CD4-positive, CD25-positive, alpha-beta regulatory T cell (primary cell): ENCODE measurements around the gene MICALL2. TPM values are rescaled to one million over a fixed set of nuclear protein-coding genes. Genes with fewer than 3 reads are reported as not detected.

Experiments used
- ATAC-seq, 2 donors: fragments of 150-1000 bp; cut with Tn5 transposase; one replicate each; pipeline ENCODE4 v1.10.0; 2021; ENCODE audit warnings: low read depth in 2 of 2, moderate number of reproducible peaks in 2 of 2, moderate library complexity in 1 of 2
- DNase-seq, 3 donors: peaks; one replicate each; pipeline versions ENCODE4 v3.0.0 to v3.0.0-alpha.2; 2012 to 2022; ENCODE audit warnings: mixed read lengths in 1 of 3
- H3K27ac ChIP-seq: one replicate; pipeline ENCODE4 v1.7.0; 2013; ENCODE audit warnings: mild to moderate bottlenecking, low read length; ENCODE audit not compliant: insufficient read depth, poor library complexity, severe bottlenecking
- H3K27me3 ChIP-seq: one replicate; pipeline ENCODE4 v1.7.0; 2013; ENCODE audit warnings: low read length; ENCODE audit not compliant: control insufficient read depth, insufficient read depth
- H3K36me3 ChIP-seq: one replicate; pipeline ENCODE4 v1.7.0; 2013; ENCODE audit warnings: mild to moderate bottlenecking, low read length, moderate library complexity; ENCODE audit not compliant: control insufficient read depth, insufficient read depth
- H3K4me1 ChIP-seq: 2 replicates; pipeline ENCODE4 v1.7.0; 2013; ENCODE audit warnings: mild to moderate bottlenecking, low read length; ENCODE audit not compliant: insufficient read depth, control insufficient read depth, poor library complexity, severe bottlenecking
- H3K4me3 ChIP-seq: one replicate; pipeline ENCODE4 v1.7.0; 2013; ENCODE audit warnings: low read depth, mild to moderate bottlenecking, low read length, moderate library complexity
- H3K9me3 ChIP-seq, 2 experiments: 1 replicate in 1 of 2; 2 replicates in 1 of 2; pipeline ENCODE4 v1.7.0; 2013; ENCODE audit warnings: low read length in 2 of 2, mild to moderate bottlenecking in 1 of 2, moderate library complexity in 1 of 2; ENCODE audit not compliant: control insufficient read depth in 2 of 2
- H3K27ac Mint-ChIP-seq, 3 donors: one replicate each; pipeline ENCODE4 v1.8.0; 2020 to 2022; ENCODE audit warnings: mild to moderate bottlenecking in 3 of 3, mixed read lengths in 3 of 3, moderate library complexity in 2 of 3
- H3K27me3 Mint-ChIP-seq: one replicate; pipeline ENCODE4 v1.8.0; 2022; ENCODE audit warnings: mild to moderate bottlenecking, mixed read lengths
- H3K36me3 Mint-ChIP-seq: one replicate; pipeline ENCODE4 v1.8.0; 2020; ENCODE audit warnings: mixed read lengths
- H3K4me1 Mint-ChIP-seq, 4 donors: one replicate each; pipeline ENCODE4 v1.8.0; 2020 to 2022; ENCODE audit warnings: mixed read lengths in 4 of 4, mild to moderate bottlenecking in 1 of 4
- H3K4me3 Mint-ChIP-seq, 4 donors: one replicate each; pipeline ENCODE4 v1.8.0; 2020 to 2022; ENCODE audit warnings: mild to moderate bottlenecking in 4 of 4, mixed read lengths in 4 of 4, moderate library complexity in 3 of 4
- H3K9me3 Mint-ChIP-seq, 7 donors: one replicate each; pipeline ENCODE4 v1.8.0; 2020 to 2022; ENCODE audit warnings: mixed read lengths in 7 of 7, mild to moderate bottlenecking in 3 of 7, moderate library complexity in 2 of 7
- polyA plus RNA-seq, 4 donors: library from polyadenylated mRNA; unstranded; fragments of 300-500 nt; fragmentation: Illumina TruSeq; gene quantifications; one replicate each; pipeline ENCODE4 v1.2.3, GENCODE V29; 2021
- total RNA-seq: library from RNA; stranded (reverse); gene quantifications from one replicate; pipeline ENCODE4 v1.2.3, GENCODE V29; 2022

Gene MICALL2
- total and polyA plus RNA-seq, 5 donors from 2014 or later = 0.14 to 3.3 (median 0.27) TPM; not detected in 1

DNA sequence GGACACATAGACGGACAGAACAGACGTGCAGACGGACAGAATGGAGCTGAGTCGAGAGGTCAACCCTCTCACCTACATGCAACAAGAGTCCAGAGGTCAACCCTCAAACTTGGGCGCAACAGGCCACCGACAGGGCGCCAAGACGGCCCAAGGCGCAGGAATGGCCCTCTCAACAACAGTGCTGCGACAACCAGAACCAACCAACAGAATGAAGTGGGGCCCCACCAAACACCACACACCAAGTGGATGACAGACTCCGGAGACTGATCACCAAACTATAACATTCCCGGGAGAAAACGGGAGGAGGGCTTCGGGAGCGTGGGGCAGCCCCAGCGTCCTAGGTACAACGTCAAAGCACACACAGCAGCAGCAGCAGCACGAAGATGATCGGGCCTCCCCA is 31.6 kb upstream of the MICALL2 start:
- H3K36me3 ChIP-seq = peaks cover 66% of the 10 kb centered on the region
- no peak for ATAC-seq
- no peak overlapping the region for H3K4me3 ChIP-seq
- Mint-ChIP-seq H3K4me3 (no peak overlapping the region), H3K9me3 (no peaks in the 10 kb centered on the region), H3K27ac (no peak overlapping the region), H3K27me3 (no peaks in the 10 kb centered on the region), H3K36me3 (peaks cover 27% of the 10 kb centered on the region), H3K4me1 (peaks cover 0 to 4% (median 1%) of the 10 kb centered on the region in 4 donors)
- no peaks in the 10 kb centered on the region for H3K4me1 ChIP-seq
- no peaks in the 10 kb centered on the region for H3K9me3 ChIP-seq
- no peak for DNase-seq
- no peak overlapping the region for H3K27ac ChIP-seq
- no peaks in the 10 kb centered on the region for H3K27me3 ChIP-seq

DNA sequence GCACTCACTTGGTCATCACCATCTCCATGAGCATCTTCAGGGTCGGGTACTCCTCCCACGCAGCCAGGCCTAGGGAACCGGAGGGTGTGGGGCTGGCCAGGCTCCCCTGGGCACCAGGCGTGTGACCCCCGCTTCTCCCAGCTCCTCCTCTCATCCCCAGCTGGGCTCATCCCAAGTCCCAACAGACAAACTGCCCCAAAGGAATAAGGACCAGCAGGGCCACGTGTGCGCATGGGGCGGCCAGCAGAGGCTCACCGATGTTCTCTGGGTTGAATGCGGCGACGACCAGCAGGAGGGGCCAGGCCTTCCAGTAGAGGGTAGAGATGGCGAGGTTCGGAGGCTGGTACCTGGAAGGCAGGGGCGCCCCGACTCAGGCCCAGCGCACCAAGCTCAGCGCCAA is 30.1 kb upstream of the MICALL2 start:
- Mint-ChIP-seq H3K4me1 (peaks cover 0 to 4% (median 1%) of the 10 kb centered on the region in 4 donors), H3K27me3 (no peaks in the 10 kb centered on the region), H3K36me3 (peaks cover 29% of the 10 kb centered on the region), H3K27ac (no peak overlapping the region), H3K9me3 (no peaks in the 10 kb centered on the region), H3K4me3 (no peak overlapping the region)
- Histone ChIP-seq H3K4me3 (no peak overlapping the region), H3K27ac (no peak overlapping the region), H3K27me3 (no peaks in the 10 kb centered on the region), H3K36me3 (peaks cover 66% of the 10 kb centered on the region), H3K4me1 (no peaks in the 10 kb centered on the region), H3K9me3 (no peaks in the 10 kb centered on the region)
- DNase-seq (no peak), ATAC-seq (no peak)

DNA sequence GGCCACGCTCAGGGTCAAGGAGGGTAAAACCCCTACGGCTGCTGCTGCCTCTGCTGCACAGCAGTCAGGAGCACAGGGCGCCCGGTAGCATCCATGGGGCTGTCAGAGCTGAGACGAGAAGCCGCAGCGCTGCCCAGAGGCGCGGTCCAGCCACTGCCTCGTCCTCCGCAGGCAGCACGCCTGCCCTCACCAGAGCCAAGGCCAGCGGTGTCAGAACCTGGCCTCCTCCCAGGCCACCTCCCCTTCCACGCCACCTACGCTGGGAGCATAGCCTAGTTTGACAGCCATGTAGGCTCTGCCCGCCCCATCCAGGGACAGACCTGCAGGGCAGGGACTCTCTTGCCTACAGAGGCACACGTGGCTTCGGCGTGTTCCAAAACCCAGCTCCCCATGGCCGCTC is 28.7 kb upstream of the MICALL2 start:
- Mint-ChIP-seq H3K4me1 (peaks cover 0 to 4% (median 1%) of the 10 kb centered on the region in 4 donors), H3K36me3 (peaks cover 29% of the 10 kb centered on the region), H3K4me3 (no peak overlapping the region), H3K27me3 (no peaks in the 10 kb centered on the region), H3K27ac (no peak overlapping the region), H3K9me3 (no peaks in the 10 kb centered on the region)
- H3K4me3 ChIP-seq = no peak overlapping the region
- no peaks in the 10 kb centered on the region for H3K27me3 ChIP-seq
- ATAC-seq (no peak), DNase-seq (no peak)
- H3K9me3 ChIP-seq = no peaks in the 10 kb centered on the region
- H3K4me1 ChIP-seq = no peaks in the 10 kb centered on the region
- no peak overlapping the region for H3K27ac ChIP-seq
- H3K36me3 ChIP-seq = peaks cover 66% of the 10 kb centered on the region

DNA sequence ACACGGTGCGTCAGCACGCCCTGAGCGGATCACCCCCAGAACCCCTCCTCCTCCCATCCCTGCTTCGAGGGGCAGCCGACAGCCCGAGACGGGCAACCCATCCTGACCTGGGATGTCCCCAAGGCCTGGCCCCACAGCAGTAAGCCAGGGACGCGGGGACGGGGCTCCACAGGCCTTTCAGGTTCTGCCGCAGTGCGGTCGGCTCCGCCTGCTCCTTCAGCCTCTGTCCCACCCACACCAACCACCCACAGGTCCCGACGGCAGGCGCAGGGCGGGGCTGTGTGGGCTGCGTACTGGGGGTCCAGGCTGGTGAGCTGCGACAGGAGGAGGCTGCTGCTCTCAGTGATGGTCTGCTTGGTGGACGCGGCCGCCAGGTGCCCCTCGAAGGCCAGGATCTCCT is 28.2 kb upstream of the MICALL2 start:
- peaks cover 70% of the 10 kb centered on the region for H3K36me3 ChIP-seq
- ATAC-seq (no peak), DNase-seq (no peak)
- no peaks in the 10 kb centered on the region for H3K9me3 ChIP-seq
- H3K27ac Mint-ChIP-seq = no peak overlapping the region
- no peaks in the 10 kb centered on the region for H3K27me3 Mint-ChIP-seq
- no peak overlapping the region for H3K27ac ChIP-seq
- H3K4me3 ChIP-seq = no peak overlapping the region
- H3K27me3 ChIP-seq = no peaks in the 10 kb centered on the region
- no peak overlapping the region for H3K4me3 Mint-ChIP-seq
- peaks cover 0 to 3% (median 1%) of the 10 kb centered on the region in 4 donors for H3K4me1 Mint-ChIP-seq
- H3K9me3 Mint-ChIP-seq = no peaks in the 10 kb centered on the region
- peaks cover 27% of the 10 kb centered on the region for H3K36me3 Mint-ChIP-seq
- no peaks in the 10 kb centered on the region for H3K4me1 ChIP-seq

DNA sequence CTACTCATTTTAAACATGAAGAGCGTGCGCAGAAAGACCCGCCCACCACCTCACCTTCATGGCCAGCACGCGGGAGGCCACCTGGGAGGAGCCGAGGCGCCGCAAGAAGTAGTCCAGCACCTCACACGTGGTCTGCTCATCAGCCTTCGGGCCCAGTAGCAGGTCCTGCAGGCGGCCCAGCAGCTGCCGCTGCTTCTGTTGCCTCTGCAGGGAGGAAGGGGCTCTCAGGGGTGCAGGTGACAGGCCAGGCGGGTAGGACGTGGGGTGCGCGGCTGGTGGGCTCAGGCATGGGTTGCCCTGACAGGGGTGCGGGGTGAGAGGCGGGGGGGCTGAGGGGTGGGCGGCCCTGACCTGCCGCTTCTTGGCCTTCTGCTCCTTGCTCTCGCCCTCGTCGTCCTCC is 27.3 kb upstream of the MICALL2 start:
- ATAC-seq = no peak
- H3K36me3 Mint-ChIP-seq = peaks cover 18% of the 10 kb centered on the region
- no peaks in the 10 kb centered on the region for H3K27me3 ChIP-seq

DNA sequence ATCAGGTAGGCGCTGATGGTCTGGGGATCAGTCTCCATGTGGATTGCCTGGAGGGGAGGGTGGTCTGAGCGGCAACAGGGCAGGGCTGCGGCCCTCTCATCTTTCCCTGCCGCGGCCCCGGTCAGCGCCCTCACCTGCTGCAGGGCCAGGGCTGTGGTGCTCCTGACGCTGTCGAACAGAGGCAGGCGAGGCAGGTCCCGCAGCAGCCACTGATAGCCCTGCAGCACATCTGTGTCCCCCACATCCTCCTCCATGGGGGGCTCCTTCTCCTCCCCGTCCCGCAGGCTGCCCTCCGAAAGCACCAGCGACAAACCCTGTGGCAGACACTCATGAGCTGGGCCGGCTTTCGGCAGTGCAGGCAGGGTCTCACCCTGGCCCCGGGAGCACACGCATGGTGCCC is 25.9 kb upstream of the MICALL2 start:
- H3K36me3 Mint-ChIP-seq = peaks cover 9% of the 10 kb centered on the region
- H3K27ac ChIP-seq = no peak overlapping the region
- H3K27me3 Mint-ChIP-seq = no peaks in the 10 kb centered on the region
- H3K27me3 ChIP-seq = no peaks in the 10 kb centered on the region
- ATAC-seq = no peak
- no peak overlapping the region for H3K4me3 ChIP-seq
- no peak for DNase-seq
- no peaks in the 10 kb centered on the region for H3K4me1 ChIP-seq
- H3K9me3 ChIP-seq = no peaks in the 10 kb centered on the region
- peaks cover 0 to 3% (median 0%) of the 10 kb centered on the region in 4 donors for H3K4me1 Mint-ChIP-seq
- peaks cover 52% of the 10 kb centered on the region for H3K36me3 ChIP-seq
- peak overlapping the region in 1 of 3 donors; percentile 43 for H3K27ac Mint-ChIP-seq
- H3K9me3 Mint-ChIP-seq = no peaks in the 10 kb centered on the region
- H3K4me3 Mint-ChIP-seq = no peak overlapping the region

More for the DNA sequence above, 27.3 kb upstream of the MICALL2 start:
- Mint-ChIP-seq H3K4me3 (no peak overlapping the region), H3K9me3 (no peaks in the 10 kb centered on the region), H3K27me3 (no peaks in the 10 kb centered on the region), H3K4me1 (peaks cover 0 to 3% (median under 1%) of the 10 kb centered on the region in 4 donors), H3K27ac (no peak overlapping the region)
- no peak for DNase-seq
- H3K36me3 ChIP-seq = peaks cover 62% of the 10 kb centered on the region
- H3K9me3 ChIP-seq = no peaks in the 10 kb centered on the region
- no peak overlapping the region for H3K4me3 ChIP-seq
- no peak overlapping the region for H3K27ac ChIP-seq
- H3K4me1 ChIP-seq = no peaks in the 10 kb centered on the region

DNA sequence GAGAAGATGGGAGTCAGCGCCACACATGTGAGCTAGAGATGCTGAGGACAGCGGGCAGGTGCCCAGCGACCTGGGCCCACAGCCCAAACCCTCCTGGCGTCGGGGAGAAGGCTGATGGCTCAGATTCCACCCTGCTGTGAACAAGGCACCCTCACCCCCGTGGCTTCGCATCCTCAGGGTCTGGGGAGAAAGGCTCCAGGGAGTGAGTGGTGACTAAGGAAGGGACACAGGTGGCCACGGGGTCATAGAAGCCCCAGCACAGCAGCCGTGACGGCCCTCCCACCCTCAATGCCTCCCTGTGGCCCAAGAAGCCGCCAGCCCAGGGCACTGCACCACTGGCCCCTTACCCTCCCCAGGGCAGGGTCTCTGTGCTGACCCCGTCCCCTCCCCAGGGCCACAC is 25.3 kb upstream of the MICALL2 start:
- Histone ChIP-seq H3K9me3 (no peaks in the 10 kb centered on the region), H3K4me3 (no peak overlapping the region), H3K36me3 (peaks cover 53% of the 10 kb centered on the region), H3K27ac (no peak overlapping the region), H3K27me3 (no peaks in the 10 kb centered on the region), H3K4me1 (no peaks in the 10 kb centered on the region)
- ATAC-seq (no peak), DNase-seq (no peak)
- Mint-ChIP-seq H3K4me3 (no peak overlapping the region), H3K9me3 (no peaks in the 10 kb centered on the region), H3K27ac (no peak overlapping the region), H3K4me1 (peaks cover 0 to 3% (median 0%) of the 10 kb centered on the region in 4 donors), H3K36me3 (peaks cover 9% of the 10 kb centered on the region), H3K27me3 (no peaks in the 10 kb centered on the region)

DNA sequence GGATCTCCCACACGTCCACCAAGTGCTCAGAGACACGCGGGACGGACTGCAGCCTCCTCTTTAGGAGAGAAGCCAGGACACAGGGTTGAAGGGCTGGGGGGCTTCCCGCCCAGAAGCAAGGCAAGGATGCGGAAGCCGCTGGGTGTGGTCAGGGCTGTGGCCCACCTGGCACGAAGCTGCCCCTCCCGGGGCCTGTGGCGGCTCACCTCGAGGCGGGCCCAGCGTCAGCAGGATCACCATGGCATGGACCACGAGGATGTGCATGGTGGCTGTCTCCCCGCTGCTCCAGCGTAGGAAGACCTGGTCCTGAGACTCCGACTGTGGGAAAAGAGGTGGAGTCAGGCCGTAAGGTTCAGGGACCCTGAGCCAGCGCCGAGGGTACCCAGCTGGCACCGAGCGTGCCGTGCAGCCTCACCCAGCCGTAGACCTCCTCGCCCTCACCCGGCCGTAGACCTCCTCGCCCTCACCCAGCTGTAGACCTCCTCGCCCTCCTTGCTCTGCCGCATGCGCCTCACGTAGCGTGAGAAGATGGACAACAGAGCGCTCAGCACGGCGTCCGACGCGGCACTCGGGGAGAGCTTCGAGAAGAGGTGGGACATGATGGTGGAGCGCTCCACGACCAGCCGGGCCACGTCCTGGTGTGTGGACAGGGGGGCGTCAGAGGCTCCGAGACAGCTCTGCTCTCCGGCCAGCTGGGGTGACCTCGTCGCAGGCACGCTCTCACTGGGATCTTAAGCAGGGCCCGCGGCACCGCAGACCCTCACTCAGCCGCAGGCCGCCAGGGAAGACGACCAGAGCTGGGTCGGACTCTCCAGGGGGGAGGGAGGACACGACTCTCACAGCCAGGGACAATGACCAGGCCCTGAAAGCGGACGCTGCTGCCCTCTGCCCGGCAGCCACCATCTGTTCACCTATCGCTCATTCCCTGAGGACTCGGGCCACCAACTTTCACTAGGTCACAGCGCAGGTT is 24.6 kb upstream of the MICALL2 start:
- H3K27me3 Mint-ChIP-seq = no peaks in the 10 kb centered on the region
- peaks cover 48% of the 10 kb centered on the region for H3K36me3 ChIP-seq
- no peak overlapping the region for H3K27ac ChIP-seq
- peaks cover 9% of the 10 kb centered on the region for H3K36me3 Mint-ChIP-seq
- no peaks in the 10 kb centered on the region for H3K9me3 ChIP-seq
- no peak overlapping the region for H3K4me3 ChIP-seq
- H3K27ac Mint-ChIP-seq = no peak overlapping the region
- ATAC-seq (no peak), DNase-seq (no peak)
- H3K9me3 Mint-ChIP-seq = no peaks in the 10 kb centered on the region
- no peaks in the 10 kb centered on the region for H3K4me1 ChIP-seq
- no peak overlapping the region for H3K4me3 Mint-ChIP-seq
- H3K27me3 ChIP-seq = no peaks in the 10 kb centered on the region
- peaks cover 0 to 3% (median 0%) of the 10 kb centered on the region in 4 donors for H3K4me1 Mint-ChIP-seq
